HEK293 (cell line): ENCODE data around the gene PTPRK.

Experiments used
- FEZF1 ChIP-seq: fragments of 450-650 bp; formaldehyde crosslinking; IDR thresholded peaks from 2 replicates; pipeline ENCODE4 v1.5.1; 2016; ENCODE audit warnings: missing biosample characterization, missing genetic modification characterization
- GLIS1 ChIP-seq: fragments of 450-650 bp; formaldehyde crosslinking; IDR thresholded peaks from 2 replicates; pipeline ENCODE4 v1.5.1; 2016; ENCODE audit warnings: missing biosample characterization, missing genetic modification characterization
- HOXC10 ChIP-seq: sonication (generic); formaldehyde crosslinking; IDR thresholded peaks from 2 replicates; pipeline ENCODE4 v1.8.1; 2023; ENCODE audit warnings: mild to moderate bottlenecking, missing genetic modification reagents
- HOXD13 ChIP-seq: sonication (generic); formaldehyde crosslinking; IDR thresholded peaks from 2 replicates; pipeline ENCODE4 v1.8.0; 2022; ENCODE audit warnings: missing genetic modification reagents, borderline replicate concordance
- KLF1 ChIP-seq: fragments of 450-650 bp; formaldehyde crosslinking; IDR thresholded peaks from 2 replicates; pipeline ENCODE4 v1.5.1; 2016; ENCODE audit warnings: missing biosample characterization, missing genetic modification characterization
- KLF10 ChIP-seq: fragments of 450-650 bp; IDR thresholded peaks from 2 replicates; pipeline ENCODE4 v1.5.1; 2018; ENCODE audit warnings: missing biosample characterization, mild to moderate bottlenecking, missing genetic modification characterization
- OSR2 ChIP-seq: fragments of 450-650 bp; formaldehyde crosslinking; IDR thresholded peaks from 2 replicates; pipeline ENCODE4 v1.5.1; 2016; ENCODE audit warnings: missing biosample characterization, missing genetic modification characterization
- SP7 ChIP-seq: fragments of 450-650 bp; formaldehyde crosslinking; IDR thresholded peaks from 2 replicates; pipeline ENCODE4 v1.5.1; 2016; ENCODE audit warnings: missing biosample characterization, missing genetic modification characterization
- ZBTB20 ChIP-seq: fragments of 450-650 bp; formaldehyde crosslinking; IDR thresholded peaks from 2 replicates; pipeline ENCODE4 v1.5.1; 2016; ENCODE audit warnings: missing biosample characterization, missing genetic modification characterization
- ZEB2 ChIP-seq: fragments of 450-650 bp; formaldehyde crosslinking; IDR thresholded peaks from 2 replicates; pipeline ENCODE4 v1.5.1; 2016; ENCODE audit warnings: missing biosample characterization, missing genetic modification characterization
- ZFP37 ChIP-seq: fragments of 450-650 bp; formaldehyde crosslinking; IDR thresholded peaks from 2 replicates; pipeline ENCODE4 v1.5.1; 2016; ENCODE audit warnings: missing biosample characterization, missing genetic modification characterization
- ZFP41 ChIP-seq: fragments of 450-650 bp; formaldehyde crosslinking; IDR thresholded peaks from 2 replicates; pipeline ENCODE4 v1.5.1; 2016; ENCODE audit warnings: missing biosample characterization, missing genetic modification characterization, borderline replicate concordance
- ZNF10 ChIP-seq: fragments of 450-650 bp; formaldehyde crosslinking; IDR thresholded peaks from 2 replicates; pipeline ENCODE4 v1.5.1; 2017; ENCODE audit warnings: missing biosample characterization, missing genetic modification characterization
- ZNF169 ChIP-seq: fragments of 450-650 bp; formaldehyde crosslinking; IDR thresholded peaks from 2 replicates; pipeline ENCODE4 v1.5.1; 2016; ENCODE audit warnings: missing biosample characterization, missing genetic modification characterization
- ZNF175 ChIP-seq: fragments of 450-650 bp; formaldehyde crosslinking; IDR thresholded peaks from 2 replicates; pipeline ENCODE4 v1.5.1; 2016; ENCODE audit warnings: missing biosample characterization, missing genetic modification characterization
- ZNF366 ChIP-seq: fragments of 450-650 bp; formaldehyde crosslinking; conservative IDR thresholded peaks from 2 replicates; pipeline ENCODE4 v1.5.1; 2016; ENCODE audit warnings: missing biosample characterization, missing genetic modification characterization
- ZNF404 ChIP-seq: fragments of 450-650 bp; formaldehyde crosslinking; IDR thresholded peaks from 2 replicates; pipeline ENCODE4 v1.5.1; 2017; ENCODE audit warnings: missing biosample characterization, missing genetic modification characterization
- ZNF501 ChIP-seq: fragments of 450-650 bp; formaldehyde crosslinking; IDR thresholded peaks from 2 replicates; pipeline ENCODE4 v1.5.1; 2016; ENCODE audit warnings: missing biosample characterization, missing genetic modification characterization
- ZNF560 ChIP-seq: fragments of 450-650 bp; formaldehyde crosslinking; IDR thresholded peaks from 2 replicates; pipeline ENCODE4 v1.5.1; 2017; ENCODE audit warnings: missing biosample characterization, missing genetic modification characterization, borderline replicate concordance
- ZNF596 ChIP-seq: fragments of 450-650 bp; IDR thresholded peaks from 2 replicates; pipeline ENCODE4 v1.5.0; 2018; ENCODE audit warnings: missing biosample characterization, mild to moderate bottlenecking, missing genetic modification characterization, moderate library complexity
- ZNF610 ChIP-seq: fragments of 450-650 bp; formaldehyde crosslinking; IDR thresholded peaks from 2 replicates; pipeline ENCODE4 v1.5.1; 2016; ENCODE audit warnings: missing biosample characterization, missing genetic modification characterization, borderline replicate concordance
- ZNF629 ChIP-seq: fragments of 450-650 bp; formaldehyde crosslinking; IDR thresholded peaks from 2 replicates; pipeline ENCODE4 v1.5.1; 2017; ENCODE audit warnings: missing biosample characterization, missing genetic modification characterization
- ZNF658 ChIP-seq: fragments of 450-650 bp; formaldehyde crosslinking; IDR thresholded peaks from 2 replicates; pipeline ENCODE4; 2016; ENCODE audit warnings: missing biosample characterization, missing genetic modification characterization
- ZNF768 ChIP-seq: fragments of 450-650 bp; formaldehyde crosslinking; IDR thresholded peaks from 2 replicates; pipeline ENCODE4 v1.5.1; 2018; ENCODE audit warnings: missing biosample characterization, mild to moderate bottlenecking, missing genetic modification characterization
- ZNF791 ChIP-seq: fragments of 450-650 bp; formaldehyde crosslinking; IDR thresholded peaks from 2 replicates; pipeline ENCODE4 v1.5.1; 2016; ENCODE audit warnings: missing biosample characterization, missing genetic modification characterization
- ZNF843 ChIP-seq: fragments of 450-650 bp; formaldehyde crosslinking; IDR thresholded peaks from 2 replicates; pipeline ENCODE4 v1.5.1; 2016; ENCODE audit warnings: missing biosample characterization, missing genetic modification characterization
- TF ChIP-seq, protein P1 (sequence below): fragments of 450-650 bp; formaldehyde crosslinking; IDR thresholded peaks from 2 replicates; pipeline ENCODE4 v1.5.1; 2016; ENCODE audit warnings: missing biosample characterization, missing genetic modification characterization
- TF ChIP-seq, protein P2 (sequence below): fragments of 450-650 bp; formaldehyde crosslinking; IDR thresholded peaks from 2 replicates; pipeline ENCODE4 v1.5.1; 2016; ENCODE audit warnings: missing biosample characterization, missing genetic modification characterization
- TF ChIP-seq, protein P3 (sequence below): fragments of 450-650 bp; formaldehyde crosslinking; IDR thresholded peaks from 2 replicates; pipeline ENCODE4; 2016; ENCODE audit warnings: missing biosample characterization, missing genetic modification characterization
- TF ChIP-seq, protein P4 (sequence below): fragments of 450-650 bp; formaldehyde crosslinking; IDR thresholded peaks from 2 replicates; pipeline ENCODE4 v1.5.1; 2016; ENCODE audit warnings: missing biosample characterization, missing genetic modification characterization
- TF ChIP-seq, protein P5 (sequence below): fragments of 450-650 bp; formaldehyde crosslinking; IDR thresholded peaks from 2 replicates; pipeline ENCODE4 v1.5.1; 2016; ENCODE audit warnings: missing biosample characterization, missing genetic modification characterization

Gene PTPRK

DNA sequence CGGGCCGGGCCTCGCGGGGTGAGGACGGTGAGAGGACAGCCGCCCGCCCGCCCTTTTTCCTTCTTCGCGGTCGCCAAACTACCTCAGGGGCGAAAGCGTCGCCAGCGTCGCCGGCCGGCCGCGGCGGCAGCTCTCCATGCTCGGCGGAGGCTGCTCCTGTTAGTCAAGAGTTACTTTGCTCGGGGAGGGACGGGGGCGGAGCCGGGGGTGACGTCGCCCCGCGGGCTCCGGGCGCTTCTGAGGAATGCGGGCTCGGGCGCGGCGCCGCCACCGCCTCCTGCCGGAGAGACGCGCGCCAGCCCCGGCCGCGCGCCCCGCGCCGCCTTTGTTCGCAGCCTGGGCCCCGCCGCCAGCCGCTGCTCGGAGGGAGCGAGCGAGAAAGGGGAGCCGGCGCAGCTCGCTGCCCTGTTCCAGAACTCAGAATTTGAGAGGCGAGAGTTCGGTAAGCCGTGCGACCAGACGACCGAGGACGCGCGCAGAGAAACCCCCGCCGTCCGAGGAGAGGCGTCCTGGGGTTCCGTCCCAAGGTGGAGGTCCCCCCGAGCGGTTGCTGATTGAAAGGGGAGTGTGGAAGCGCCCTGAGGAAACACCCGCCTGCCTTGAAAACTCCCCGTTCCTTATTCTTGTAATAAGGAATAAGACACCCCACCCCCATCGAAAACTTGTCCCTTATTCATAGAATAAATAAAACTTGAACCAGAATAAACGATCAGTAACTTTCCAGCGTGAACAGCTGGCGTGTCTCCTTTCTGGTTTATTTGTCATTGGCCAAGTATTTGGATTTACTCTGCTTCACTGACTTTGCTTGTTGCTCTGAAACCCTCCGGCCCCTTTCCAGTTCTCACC, at the start of gene PTPRK (continued):
- TF ChIP-seq, protein P1, sequence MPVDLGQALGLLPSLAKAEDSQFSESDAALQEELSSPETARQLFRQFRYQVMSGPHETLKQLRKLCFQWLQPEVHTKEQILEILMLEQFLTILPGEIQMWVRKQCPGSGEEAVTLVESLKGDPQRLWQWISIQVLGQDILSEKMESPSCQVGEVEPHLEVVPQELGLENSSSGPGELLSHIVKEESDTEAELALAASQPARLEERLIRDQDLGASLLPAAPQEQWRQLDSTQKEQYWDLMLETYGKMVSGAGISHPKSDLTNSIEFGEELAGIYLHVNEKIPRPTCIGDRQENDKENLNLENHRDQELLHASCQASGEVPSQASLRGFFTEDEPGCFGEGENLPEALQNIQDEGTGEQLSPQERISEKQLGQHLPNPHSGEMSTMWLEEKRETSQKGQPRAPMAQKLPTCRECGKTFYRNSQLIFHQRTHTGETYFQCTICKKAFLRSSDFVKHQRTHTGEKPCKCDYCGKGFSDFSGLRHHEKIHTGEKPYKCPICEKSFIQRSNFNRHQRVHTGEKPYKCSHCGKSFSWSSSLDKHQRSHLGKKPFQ (tag by site-specific recombination) = peak; percentile 95
- TF ChIP-seq ZNF10 (no peak), ZNF366 (tag by site-specific recombination) (peak; percentile 13), ZNF175 (no peak), ZNF629 (tag by site-specific recombination) (0 out of 2 replicates have a peak, but pooled peaks have one; percentile 45), ZNF560 (no peak), ZFP37 (no peak), ZNF658 (no peak), ZNF169 (tag by site-specific recombination) (no peak), ZEB2 (tag by site-specific recombination) (peak; percentile 60), OSR2 (peak; percentile 62; the same call in 1 of the 2 replicates), ZNF843 (peak; percentile 47; the same call in 1 of the 2 replicates), HOXC10 (no peak), KLF1 (tag by site-specific recombination) (no peak), HOXD13 (CRISPR knock-in tag) (no peak), ZNF768 (no peak), GLIS1 (tag by site-specific recombination) (peak; percentile 3), SP7 (tag by site-specific recombination) (peak; percentile 60), KLF10 (tag by site-specific recombination) (peak; percentile 34; the same call in 1 of the 2 replicates), FEZF1 (tag by site-specific recombination) (no peak), ZNF596 (tag by site-specific recombination) (peak; percentile 26; the same call in 1 of the 2 replicates), ZNF501 (tag by site-specific recombination) (peak; percentile 79; the same call in 1 of the 2 replicates), ZFP41 (tag by site-specific recombination) (no peak), ZBTB20 (tag by site-specific recombination) (peak; percentile 18), ZNF404 (tag by site-specific recombination) (no peak), ZNF610 (0 out of 2 replicates have a peak, but pooled peaks have one; percentile 61), ZNF791 (tag by site-specific recombination) (no peak)
- TF ChIP-seq, protein P2, sequence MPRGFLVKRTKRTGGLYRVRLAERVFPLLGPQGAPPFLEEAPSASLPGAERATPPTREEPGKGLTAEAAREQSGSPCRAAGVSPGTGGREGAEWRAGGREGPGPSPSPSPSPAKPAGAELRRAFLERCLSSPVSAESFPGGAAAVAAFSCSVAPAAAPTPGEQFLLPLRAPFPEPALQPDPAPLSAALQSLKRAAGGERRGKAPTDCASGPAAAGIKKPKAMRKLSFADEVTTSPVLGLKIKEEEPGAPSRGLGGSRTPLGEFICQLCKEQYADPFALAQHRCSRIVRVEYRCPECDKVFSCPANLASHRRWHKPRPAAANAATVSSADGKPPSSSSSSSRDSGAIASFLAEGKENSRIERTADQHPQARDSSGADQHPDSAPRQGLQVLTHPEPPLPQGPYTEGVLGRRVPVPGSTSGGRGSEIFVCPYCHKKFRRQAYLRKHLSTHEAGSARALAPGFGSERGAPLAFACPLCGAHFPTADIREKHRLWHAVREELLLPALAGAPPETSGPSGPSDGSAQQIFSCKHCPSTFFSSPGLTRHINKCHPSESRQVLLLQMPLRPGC (tag by site-specific recombination) = peak; percentile 19; the same call in 1 of the 2 replicates
- TF ChIP-seq, protein P3, sequence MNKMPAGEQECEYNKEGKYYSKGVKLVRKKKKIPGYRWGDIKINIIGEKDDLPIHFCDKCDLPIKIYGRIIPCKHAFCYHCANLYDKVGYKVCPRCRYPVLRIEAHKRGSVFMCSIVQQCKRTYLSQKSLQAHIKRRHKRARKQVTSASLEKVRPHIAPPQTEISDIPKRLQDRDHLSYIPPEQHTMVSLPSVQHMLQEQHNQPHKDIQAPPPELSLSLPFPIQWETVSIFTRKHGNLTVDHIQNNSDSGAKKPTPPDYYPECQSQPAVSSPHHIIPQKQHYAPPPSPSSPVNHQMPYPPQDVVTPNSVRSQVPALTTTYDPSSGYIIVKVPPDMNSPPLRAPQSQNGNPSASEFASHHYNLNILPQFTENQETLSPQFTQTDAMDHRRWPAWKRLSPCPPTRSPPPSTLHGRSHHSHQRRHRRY (tag by site-specific recombination) = no peak
- TF ChIP-seq, protein P4, sequence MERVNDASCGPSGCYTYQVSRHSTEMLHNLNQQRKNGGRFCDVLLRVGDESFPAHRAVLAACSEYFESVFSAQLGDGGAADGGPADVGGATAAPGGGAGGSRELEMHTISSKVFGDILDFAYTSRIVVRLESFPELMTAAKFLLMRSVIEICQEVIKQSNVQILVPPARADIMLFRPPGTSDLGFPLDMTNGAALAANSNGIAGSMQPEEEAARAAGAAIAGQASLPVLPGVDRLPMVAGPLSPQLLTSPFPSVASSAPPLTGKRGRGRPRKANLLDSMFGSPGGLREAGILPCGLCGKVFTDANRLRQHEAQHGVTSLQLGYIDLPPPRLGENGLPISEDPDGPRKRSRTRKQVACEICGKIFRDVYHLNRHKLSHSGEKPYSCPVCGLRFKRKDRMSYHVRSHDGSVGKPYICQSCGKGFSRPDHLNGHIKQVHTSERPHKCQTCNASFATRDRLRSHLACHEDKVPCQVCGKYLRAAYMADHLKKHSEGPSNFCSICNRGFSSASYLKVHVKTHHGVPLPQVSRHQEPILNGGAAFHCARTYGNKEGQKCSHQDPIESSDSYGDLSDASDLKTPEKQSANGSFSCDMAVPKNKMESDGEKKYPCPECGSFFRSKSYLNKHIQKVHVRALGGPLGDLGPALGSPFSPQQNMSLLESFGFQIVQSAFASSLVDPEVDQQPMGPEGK (tag by site-specific recombination) = peak; percentile 46
- TF ChIP-seq, protein P5, sequence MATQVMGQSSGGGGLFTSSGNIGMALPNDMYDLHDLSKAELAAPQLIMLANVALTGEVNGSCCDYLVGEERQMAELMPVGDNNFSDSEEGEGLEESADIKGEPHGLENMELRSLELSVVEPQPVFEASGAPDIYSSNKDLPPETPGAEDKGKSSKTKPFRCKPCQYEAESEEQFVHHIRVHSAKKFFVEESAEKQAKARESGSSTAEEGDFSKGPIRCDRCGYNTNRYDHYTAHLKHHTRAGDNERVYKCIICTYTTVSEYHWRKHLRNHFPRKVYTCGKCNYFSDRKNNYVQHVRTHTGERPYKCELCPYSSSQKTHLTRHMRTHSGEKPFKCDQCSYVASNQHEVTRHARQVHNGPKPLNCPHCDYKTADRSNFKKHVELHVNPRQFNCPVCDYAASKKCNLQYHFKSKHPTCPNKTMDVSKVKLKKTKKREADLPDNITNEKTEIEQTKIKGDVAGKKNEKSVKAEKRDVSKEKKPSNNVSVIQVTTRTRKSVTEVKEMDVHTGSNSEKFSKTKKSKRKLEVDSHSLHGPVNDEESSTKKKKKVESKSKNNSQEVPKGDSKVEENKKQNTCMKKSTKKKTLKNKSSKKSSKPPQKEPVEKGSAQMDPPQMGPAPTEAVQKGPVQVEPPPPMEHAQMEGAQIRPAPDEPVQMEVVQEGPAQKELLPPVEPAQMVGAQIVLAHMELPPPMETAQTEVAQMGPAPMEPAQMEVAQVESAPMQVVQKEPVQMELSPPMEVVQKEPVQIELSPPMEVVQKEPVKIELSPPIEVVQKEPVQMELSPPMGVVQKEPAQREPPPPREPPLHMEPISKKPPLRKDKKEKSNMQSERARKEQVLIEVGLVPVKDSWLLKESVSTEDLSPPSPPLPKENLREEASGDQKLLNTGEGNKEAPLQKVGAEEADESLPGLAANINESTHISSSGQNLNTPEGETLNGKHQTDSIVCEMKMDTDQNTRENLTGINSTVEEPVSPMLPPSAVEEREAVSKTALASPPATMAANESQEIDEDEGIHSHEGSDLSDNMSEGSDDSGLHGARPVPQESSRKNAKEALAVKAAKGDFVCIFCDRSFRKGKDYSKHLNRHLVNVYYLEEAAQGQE = 0 out of 2 replicates have a peak, but pooled peaks have one; percentile 28
